ENCODE data around the gene COA6. TPM values are rescaled to one million over a fixed set of nuclear protein-coding genes. Genes with fewer than 3 reads are reported as not detected.

The COA6 gene
- total and polyA plus RNA-seq, 2 of the 13 experiments (the other 11 are each of a cell fraction or from before 2014, with no cell fraction given), result 32.4 to 104 TPM

DNA sequence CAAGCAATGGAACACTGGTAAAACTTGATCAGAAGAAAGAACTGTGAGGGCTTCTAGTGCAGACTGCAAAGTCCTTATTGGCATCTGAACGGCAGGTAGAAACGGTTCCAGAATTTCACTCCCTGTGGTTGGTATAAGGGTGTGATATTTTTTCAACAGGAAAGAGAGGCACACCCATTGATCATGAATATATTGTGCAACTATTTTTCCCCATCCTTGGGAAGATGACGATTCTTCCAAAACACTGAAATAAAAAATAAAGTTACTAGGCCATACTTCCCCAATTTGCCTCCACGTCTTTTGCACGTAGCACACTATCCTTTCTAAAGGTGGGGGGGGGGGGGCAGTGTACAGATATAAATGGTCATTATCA lies 56.2 kb downstream of the COA6 start:
- POLR2A ChIA-PET, result no interaction called here
- in situ Hi-C loops (cut with HindIII; ENCODE audit: extremely low pct_ligation_motif_present, low pct_unique_long_range_greater_than_20kb), result no loop called here
- DNase-seq (ENCODE audit: low spot score), result no peak
- ATAC-seq, result no peak
- CTCF ChIA-PET (ENCODE audit: low intra/inter-chr PET ratio, low total read pairs), result no interaction called here
- Histone ChIP-seq H2AFZ (ENCODE audit: low read length) (no peak overlapping the region), H3K27ac (ENCODE audit: extremely low read length, insufficient read depth, low read length) (no peak overlapping the region), H3K4me3 (replicated peaks in 1 of 3; ENCODE audit: insufficient read depth in 1 of 3, low read depth in 2 of 3, low read length in 3 of 3) (no peak overlapping the region), H3K36me3 (replicated peaks in 1 of 2; ENCODE audit: control insufficient read depth in 1 of 2, insufficient read depth in 2 of 2, low read length in 2 of 2) (peaks cover 14 to 73% of the 10 kb centered on the region in 2 experiments), H3K9ac (ENCODE audit: insufficient read depth, low read depth, low read length) (no peak overlapping the region), H3K79me2 (ENCODE audit: insufficient read depth, low read length) (no peaks in the 10 kb centered on the region), H4K20me1 (ENCODE audit: insufficient read depth, low read length) (no peaks in the 10 kb centered on the region), H3K4me2 (ENCODE audit: low read depth, low read length) (no peak overlapping the region), H3K27me3 (ENCODE audit: control insufficient read depth in 1 of 2, insufficient read depth in 2 of 2, low read length in 2 of 2) (no peaks in the 10 kb centered on the region), H3K4me1 (ENCODE audit: insufficient read depth, low read length) (no peaks in the 10 kb centered on the region), H3K9me3 (ENCODE audit: low read length) (no peaks in the 10 kb centered on the region)
- 95% methylated on average over 5 of the region's 5 CpGs for WGBS (ENCODE audit: low lambda C conversion rate)
- BruUV-seq (replicated peaks), result no TSS peak
- intact Hi-C loops (cut with micrococcal nuclease; ENCODE audit: unreplicated experiment), result no loop called here
- no peak for FAIRE-seq
- TF ChIP-seq MAFG (CRISPR knock-in tag; IDR thresholded peaks at IDR 0.05), result no peak
- peak; percentile 27; the same call in 1 of the 2 replicates for TF ChIP-seq CEBPB (IDR thresholded peaks at IDR 0.05; ENCODE audit: borderline replicate concordance, low read depth, low read length)

DNA sequence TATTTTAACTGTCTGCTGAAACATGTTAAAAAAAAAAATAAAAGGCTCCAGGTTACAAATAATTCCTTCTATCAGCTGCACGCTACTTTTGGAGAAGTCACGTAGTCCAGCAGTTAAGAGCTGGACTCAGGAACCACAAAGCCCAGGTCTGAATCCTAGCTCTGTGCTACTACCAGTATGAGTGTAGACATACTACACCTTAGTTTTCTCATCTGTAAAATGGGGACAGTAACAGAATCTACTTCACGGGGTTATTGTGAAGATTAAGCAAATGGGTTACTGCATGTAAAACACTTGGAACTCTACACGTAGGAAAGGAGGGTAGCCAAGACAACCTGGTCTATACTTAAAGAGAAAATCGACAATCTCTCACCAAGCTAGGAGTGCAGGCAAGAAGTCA lies 57.4 kb downstream of the COA6 start:
- H2AFZ ChIP-seq (ENCODE audit: low read length), result no peak overlapping the region
- peaks cover 15 to 75% of the 10 kb centered on the region in 2 experiments for H3K36me3 ChIP-seq (replicated peaks in 1 of 2; ENCODE audit: control insufficient read depth in 1 of 2, insufficient read depth in 2 of 2, low read length in 2 of 2)
- no peaks in the 10 kb centered on the region for H3K4me1 ChIP-seq (ENCODE audit: insufficient read depth, low read length)
- 97% methylated on average over 5 of the region's 5 CpGs for WGBS (ENCODE audit: low lambda C conversion rate)
- H3K9me3 ChIP-seq (ENCODE audit: low read length), result no peaks in the 10 kb centered on the region
- no peak overlapping the region for H3K9ac ChIP-seq (ENCODE audit: insufficient read depth, low read depth, low read length)
- no TSS peak for BruUV-seq (replicated peaks)
- no peak overlapping the region for H3K4me2 ChIP-seq (ENCODE audit: low read depth, low read length)
- intact Hi-C loops (cut with micrococcal nuclease; ENCODE audit: unreplicated experiment), result no loop called here
- H3K79me2 ChIP-seq (ENCODE audit: insufficient read depth, low read length), result no peaks in the 10 kb centered on the region
- no peak overlapping the region for H3K4me3 ChIP-seq (replicated peaks in 1 of 3; ENCODE audit: insufficient read depth in 1 of 3, low read depth in 2 of 3, low read length in 3 of 3)
- in situ Hi-C loops (cut with HindIII; ENCODE audit: extremely low pct_ligation_motif_present, low pct_unique_long_range_greater_than_20kb), result no loop called here
- H3K27me3 ChIP-seq (ENCODE audit: control insufficient read depth in 1 of 2, insufficient read depth in 2 of 2, low read length in 2 of 2), result no peaks in the 10 kb centered on the region
- ChIA-PET POLR2A (no interaction called here), CTCF (ENCODE audit: low intra/inter-chr PET ratio, low total read pairs) (no interaction called here)
- DNase-seq (ENCODE audit: low spot score), result no peak
- H4K20me1 ChIP-seq (ENCODE audit: insufficient read depth, low read length), result no peaks in the 10 kb centered on the region
- FAIRE-seq, result no peak
- no peak for ATAC-seq
- TF ChIP-seq ZNF547 (CRISPR knock-in tag; IDR thresholded peaks at IDR 0.05) (no peak), ZNF629 (CRISPR knock-in tag; conservative IDR thresholded peaks at IDR 0.05) (peak; percentile 61)
- H3K27ac ChIP-seq (ENCODE audit: extremely low read length, insufficient read depth, low read length), result no peak overlapping the region

All from HepG2 (cell line).